Muscle of leg (tissue), 11 donors: ENCODE data around the gene NUDT3. TPM values are rescaled to one million over a fixed set of nuclear protein-coding genes. Genes with fewer than 3 reads are reported as not detected.
"Not testable (repeated sequence)": the region's sequence is repeated elsewhere in the genome, so short reads cannot be mapped to it uniquely, and the experiment has no call there.

ENCODE experiments used
- DNase-seq: peaks from one replicate; pipeline ENCODE4 v3.0.0; 2013
- H3K27ac ChIP-seq: one replicate; pipeline ENCODE4 v1.5.1; 2013; ENCODE audit warnings: mild to moderate bottlenecking, low read length, control low read depth
- H3K27me3 ChIP-seq: one replicate; pipeline ENCODE4 v1.6.1; 2013; ENCODE audit warnings: low read length; ENCODE audit not compliant: control insufficient read depth, insufficient read depth
- H3K36me3 ChIP-seq: one replicate; pipeline ENCODE4 v1.6.1; 2013; ENCODE audit warnings: low read length; ENCODE audit not compliant: control insufficient read depth, insufficient read depth
- H3K4me1 ChIP-seq: one replicate; pipeline ENCODE4 v1.6.1; 2013; ENCODE audit warnings: low read length; ENCODE audit not compliant: control insufficient read depth, insufficient read depth
- H3K4me3 ChIP-seq: one replicate; pipeline ENCODE4 v1.5.1; 2013; ENCODE audit warnings: low read length, control low read depth
- H3K9me3 ChIP-seq: replicated peaks from 2 replicates; pipeline ENCODE4 v1.6.1; 2013; ENCODE audit warnings: low read depth, low read length; ENCODE audit not compliant: control insufficient read depth
- WGBS: methylation state at CpG from one replicate; pipeline ENCODE4 v1.1.5; 2013; ENCODE audit warnings: missing lambda C conversion rate; ENCODE audit not compliant: insufficient coverage; 5-methylcytosine and 5-hydroxymethylcytosine counted together
- polyA plus RNA-seq, 8 donors: library from polyadenylated mRNA; unstranded; fragments of 120-200 nt; gene quantifications; one replicate each; pipeline versions ENCODE4 v1.2.1 to v1.2.3, GENCODE V29; 2013; ENCODE audit warnings: inconsistent platforms in 1 of 8, low replicate concordance in 1 of 8; ENCODE audit not compliant: insufficient read length in 8 of 8, insufficient read depth in 1 of 8
- total RNA-seq: library from RNA; stranded (reverse); fragments of 120-200 nt; gene quantifications from one replicate; pipeline ENCODE4 v1.2.4, GENCODE V29; 2013

The NUDT3 gene
- total and polyA plus RNA-seq, 9 donors, result 18.9 to 56.7 (median 28.8) TPM

- Histone ChIP-seq H3K27ac (peak overlapping the region; percentile 71), H3K27me3 (no peaks in the 10 kb centered on the region), H3K4me3 (no peak overlapping the region), H3K36me3 (peaks cover 3% of the 10 kb centered on the region), H3K4me1 (peaks cover 10% of the 10 kb centered on the region), H3K9me3 (no peaks in the 10 kb centered on the region)
- DNase-seq, result peak; percentile 20
- no CpG with 5 or more reads among the region's 5 CpGs for WGBS
Measured at GRCh38 chr6:34384321-34385153, 7.9 kb downstream of the NUDT3 start.

GRCh38 chr6:34383656-34384320, 8.7 kb downstream of the NUDT3 start:
- peak; percentile 64 for DNase-seq
- Histone ChIP-seq H3K36me3 (peaks cover 3% of the 10 kb centered on the region), H3K4me3 (no peak overlapping the region), H3K9me3 (no peaks in the 10 kb centered on the region), H3K4me1 (peaks cover 5% of the 10 kb centered on the region), H3K27ac (peak overlapping the region; percentile 71), H3K27me3 (no peaks in the 10 kb centered on the region)
- 49% methylated on average over 3 of the region's 6 CpGs for WGBS

GRCh38 chr6:34383161-34383631, 9.3 kb downstream of the NUDT3 start:
- no CpG with 5 or more reads among the region's 3 CpGs for WGBS
- H3K27me3 ChIP-seq, result no peaks in the 10 kb centered on the region
- peak overlapping the region; percentile 16 for H3K27ac ChIP-seq
- no peak overlapping the region for H3K4me3 ChIP-seq
- DNase-seq, result peak; percentile 42
- peaks cover 3% of the 10 kb centered on the region for H3K36me3 ChIP-seq
- H3K9me3 ChIP-seq, result no peaks in the 10 kb centered on the region
- H3K4me1 ChIP-seq, result peaks cover 5% of the 10 kb centered on the region

- 90% methylated on average over 5 of the region's 5 CpGs for WGBS
- Histone ChIP-seq H3K4me1 (peaks cover 2% of the 10 kb centered on the region), H3K4me3 (no peak overlapping the region)
Measured at GRCh38 chr6:34381081-34381480, 11.4 kb downstream of the NUDT3 start.

GRCh38 chr6:34378470-34378869, 14.0 kb downstream of the NUDT3 start:
- Histone ChIP-seq H3K36me3 (no peaks in the 10 kb centered on the region), H3K27me3 (no peaks in the 10 kb centered on the region), H3K9me3 (no peaks in the 10 kb centered on the region), H3K4me3 (no peak overlapping the region), H3K4me1 (no peaks in the 10 kb centered on the region), H3K27ac (no peak overlapping the region)
- WGBS, result 100% methylated on average over 1 of the region's 2 CpGs
- no peak for DNase-seq

More at GRCh38 chr6:34381081-34381480, 11.4 kb downstream of the NUDT3 start:
- no peak for DNase-seq
- no peaks in the 10 kb centered on the region for H3K9me3 ChIP-seq
- H3K27ac ChIP-seq, result no peak overlapping the region
- peaks cover 3% of the 10 kb centered on the region for H3K36me3 ChIP-seq
- H3K27me3 ChIP-seq, result no peaks in the 10 kb centered on the region

GRCh38 chr6:34377984-34378383, 14.5 kb downstream of the NUDT3 start:
- H3K4me3 ChIP-seq, result no peak overlapping the region
- WGBS, result 93% methylated on average over 3 of the region's 5 CpGs
- DNase-seq, result no peak

GRCh38 chr6:34377571-34377970, 14.9 kb downstream of the NUDT3 start:
- DNase-seq, H3K27ac ChIP-seq, H3K4me1 ChIP-seq, H3K36me3 ChIP-seq, H3K9me3 ChIP-seq, H3K27me3 ChIP-seq, H3K4me3 ChIP-seq: not testable (repeated sequence)
- WGBS, result 93% methylated on average over 2 of the region's 5 CpGs

More at GRCh38 chr6:34377984-34378383, 14.5 kb downstream of the NUDT3 start:
- no peaks in the 10 kb centered on the region for H3K36me3 ChIP-seq
- H3K9me3 ChIP-seq, result no peaks in the 10 kb centered on the region
- H3K27me3 ChIP-seq, result no peaks in the 10 kb centered on the region
- no peak overlapping the region for H3K27ac ChIP-seq
- H3K4me1 ChIP-seq, result no peaks in the 10 kb centered on the region

GRCh38 chr6:34375833-34376232, 16.6 kb downstream of the NUDT3 start:
- 88% methylated on average over 5 of the region's 5 CpGs for WGBS
- H3K4me1 ChIP-seq, result no peaks in the 10 kb centered on the region
- no peak for DNase-seq
- no peaks in the 10 kb centered on the region for H3K9me3 ChIP-seq
- no peaks in the 10 kb centered on the region for H3K36me3 ChIP-seq
- no peak overlapping the region for H3K27ac ChIP-seq
- no peak overlapping the region for H3K4me3 ChIP-seq
- no peaks in the 10 kb centered on the region for H3K27me3 ChIP-seq

GRCh38 chr6:34374508-34374907, 18.0 kb downstream of the NUDT3 start:
- H3K27me3 ChIP-seq, result no peaks in the 10 kb centered on the region
- peaks cover 4% of the 10 kb centered on the region for H3K36me3 ChIP-seq
- H3K27ac ChIP-seq, result peak overlapping the region; percentile 9
- no peaks in the 10 kb centered on the region for H3K9me3 ChIP-seq
- WGBS, result 75% methylated on average over 2 of the region's 4 CpGs
- DNase-seq, result no peak
- no peak overlapping the region for H3K4me3 ChIP-seq
- H3K4me1 ChIP-seq, result peaks cover 3% of the 10 kb centered on the region

GRCh38 chr6:34374069-34374468, 18.4 kb downstream of the NUDT3 start:
- peaks cover 4% of the 10 kb centered on the region for H3K36me3 ChIP-seq
- H3K27ac ChIP-seq, result peak overlapping the region; percentile 13
- H3K27me3 ChIP-seq, result no peaks in the 10 kb centered on the region
- no peaks in the 10 kb centered on the region for H3K9me3 ChIP-seq
- WGBS, result no CpG with 5 or more reads among the region's 3 CpGs
- peaks cover 3% of the 10 kb centered on the region for H3K4me1 ChIP-seq
- no peak overlapping the region for H3K4me3 ChIP-seq
- peak; percentile 39 for DNase-seq
